ENCODE measurements around the gene OBSCN. TPM values are rescaled to one million over a fixed set of nuclear protein-coding genes. Genes with fewer than 3 reads are reported as not detected.
"Not testable (repeated sequence)": the region's sequence is repeated elsewhere in the genome, so short reads cannot be mapped to it uniquely, and the experiment has no call there.

The OBSCN gene
- total and polyA plus RNA-seq, 2 of the 4 experiments (the other 2 are of a cell fraction) = 4.1 to 9.5 TPM

DNA sequence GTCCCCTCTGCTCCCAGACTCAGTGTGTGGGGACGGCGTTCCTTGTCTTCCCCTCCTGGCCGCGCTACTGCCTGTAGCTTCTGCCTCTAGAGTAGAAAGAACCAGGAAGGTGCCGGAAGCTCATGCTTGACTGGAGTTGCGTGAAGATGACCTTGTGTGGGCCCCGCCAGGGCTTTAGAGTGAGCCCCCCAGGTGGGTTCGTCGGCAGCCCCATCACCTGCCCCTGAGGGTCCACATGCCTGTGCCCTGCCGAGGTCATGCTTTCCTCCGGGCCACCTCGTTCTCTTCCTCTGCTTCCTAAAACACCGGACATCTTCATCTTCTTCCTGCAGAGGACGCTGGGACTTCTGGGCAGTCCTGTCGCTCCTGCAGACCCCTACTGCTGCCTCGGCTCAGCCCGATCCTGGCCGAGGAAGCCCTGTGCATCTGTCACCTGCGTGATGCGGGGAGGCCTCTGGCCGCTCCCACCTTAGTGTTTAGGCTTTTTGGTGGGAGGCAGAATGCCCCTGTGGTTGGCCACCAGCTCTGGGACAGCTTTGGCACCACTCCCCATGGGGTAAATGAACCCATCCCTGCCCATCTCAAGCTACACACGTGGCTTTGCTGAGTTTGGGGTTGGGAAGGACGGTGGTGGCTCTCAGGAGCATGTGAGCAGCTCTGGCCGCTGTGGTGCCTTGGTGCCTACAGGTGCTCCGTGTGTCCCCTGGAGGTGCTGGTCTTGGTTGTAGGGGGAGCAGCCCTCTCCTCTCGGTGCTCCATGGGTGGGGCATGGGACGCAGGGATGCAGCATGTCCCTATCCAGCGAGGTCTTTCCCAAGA lies 12.3 kb downstream of the OBSCN start:
- Histone ChIP-seq H3K14ac (replicated peaks; ENCODE audit: low read depth, low read length) (no peak overlapping the region), H3K4me3 (ENCODE audit: insufficient read depth, low read depth, low read length) (no peak overlapping the region), H3K4me2 (ENCODE audit: low read depth, low read length) (no peak overlapping the region), H2BK120ac (ENCODE audit: low read depth, low read length) (no peak overlapping the region), H3K4ac (ENCODE audit: low read depth, low read length) (no peak overlapping the region), H2AK9ac (replicated peaks; ENCODE audit: low read depth, low read length, poor library complexity) (no peak overlapping the region), H4K91ac (ENCODE audit: insufficient read depth, low read depth, low read length) (no peak overlapping the region), H3K36me3 (ENCODE audit: control insufficient read depth, insufficient read depth, low read length) (peaks cover 52% of the 10 kb centered on the region), H4K5ac (ENCODE audit: low read depth, low read length) (no peak overlapping the region), H2BK20ac (ENCODE audit: low read depth, low read length) (no peak overlapping the region), H2BK15ac (ENCODE audit: low read depth, low read length) (no peak overlapping the region), H3K9me3 (ENCODE audit: control insufficient read depth, insufficient read depth, low read length) (peaks cover 8% of the 10 kb centered on the region), H3K18ac (ENCODE audit: low read depth, low read length) (no peak overlapping the region), H4K8ac (ENCODE audit: low read depth in 2 of 2, low read length in 2 of 2) (no peak overlapping the region), H3K27me3 (ENCODE audit: control insufficient read depth, insufficient read depth, low read length) (no peaks in the 10 kb centered on the region), H3K23ac (ENCODE audit: low read depth, low read length) (no peak overlapping the region), H3K9ac (ENCODE audit: low read depth, low read length) (no peak overlapping the region), H4K20me1 (ENCODE audit: insufficient read depth, low read length) (no peaks in the 10 kb centered on the region; the same call in 1 of the 2 replicates), H2AFZ (replicated peaks; ENCODE audit: low read length, poor library complexity) (no peak overlapping the region), H3K9me1 (ENCODE audit: insufficient read depth, low read length) (no peaks in the 10 kb centered on the region), H3K79me1 (ENCODE audit: low read depth in 1 of 2, low read length in 2 of 2) (peaks cover 4% of the 10 kb centered on the region in 2 experiments; a peak in 2 of 4 replicates), H2BK5ac (ENCODE audit: low read depth, low read length, poor library complexity, severe bottlenecking) (no peak overlapping the region), H2AK5ac (ENCODE audit: low read depth, low read length) (no peak overlapping the region), H3K4me1 (ENCODE audit: control insufficient read depth, insufficient read depth, low read length) (peaks cover 5% of the 10 kb centered on the region; the same call in 1 of the 2 replicates), H3K27ac (ENCODE audit: insufficient read depth, low read length) (no peak overlapping the region), H3K56ac (ENCODE audit: extremely low read depth, insufficient read depth, low read length) (no peak overlapping the region)
- TF ChIP-seq CEBPB (IDR thresholded peaks at IDR 0.05; ENCODE audit: low read depth, low read length) = no peak
- TF ChIP-seq MXI1 (IDR thresholded peaks at IDR 0.05; ENCODE audit: borderline replicate concordance, low read depth, low read length) = no peak
- TF ChIP-seq, protein P1, sequence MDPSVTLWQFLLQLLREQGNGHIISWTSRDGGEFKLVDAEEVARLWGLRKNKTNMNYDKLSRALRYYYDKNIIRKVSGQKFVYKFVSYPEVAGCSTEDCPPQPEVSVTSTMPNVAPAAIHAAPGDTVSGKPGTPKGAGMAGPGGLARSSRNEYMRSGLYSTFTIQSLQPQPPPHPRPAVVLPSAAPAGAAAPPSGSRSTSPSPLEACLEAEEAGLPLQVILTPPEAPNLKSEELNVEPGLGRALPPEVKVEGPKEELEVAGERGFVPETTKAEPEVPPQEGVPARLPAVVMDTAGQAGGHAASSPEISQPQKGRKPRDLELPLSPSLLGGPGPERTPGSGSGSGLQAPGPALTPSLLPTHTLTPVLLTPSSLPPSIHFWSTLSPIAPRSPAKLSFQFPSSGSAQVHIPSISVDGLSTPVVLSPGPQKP (IDR thresholded peaks at IDR 0.05; ENCODE audit: borderline replicate concordance, low read depth, low read length) = no peak
- TF ChIP-seq SMC3 (IDR thresholded peaks at IDR 0.05; ENCODE audit: low read depth, low read length) = no peak
- TF ChIP-seq FOS (IDR thresholded peaks at IDR 0.05; ENCODE audit: low read depth, low read length) = no peak
- ATAC-seq (ENCODE audit: low read depth) (no peak), DNase-seq (no peak)
- WGBS, 2 experiments (ENCODE audit: extremely low coverage in 2 of 2, insufficient read length in 1 of 2) = 100% methylated on average over 7 of the region's 28 CpGs; no CpG with 5 or more reads in 1 of the 2 experiments
- CTCF ChIA-PET = no interaction called here
- intact Hi-C loops (cut with micrococcal nuclease) = no loop called here
- POLR2A ChIA-PET (ENCODE audit: unreplicated experiment) = no interaction called here
- dilution Hi-C loops (cut with HindIII; ENCODE audit: low sequenced_read_pairs, unreplicated experiment) = no loop called here
- in situ Hi-C loops (cut with MboI; ENCODE audit: low sequenced_read_pairs) = no loop called here
- no TSS peak for BruUV-seq (replicated peaks)

DNA sequence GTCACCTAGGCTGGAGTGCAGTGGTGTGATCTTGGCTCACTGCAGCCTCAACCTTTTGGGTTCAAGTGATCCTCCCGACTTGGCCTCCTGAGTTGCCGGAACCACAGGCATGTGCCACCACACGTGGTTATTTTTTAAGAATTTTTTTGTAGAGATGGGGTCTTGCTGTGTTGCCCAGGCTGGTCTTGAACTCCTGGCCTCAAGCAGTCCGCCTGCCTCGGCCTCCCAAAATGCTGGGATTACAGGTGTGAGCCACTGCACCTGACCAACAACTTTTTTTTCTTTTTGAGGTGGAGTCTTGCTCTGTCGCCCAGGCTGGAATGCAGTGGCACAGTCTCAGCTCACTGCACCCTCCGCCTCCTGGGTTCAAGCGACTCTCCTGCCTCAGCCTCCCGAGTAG lies 13.3 kb downstream of the OBSCN start:
- H3K14ac ChIP-seq (replicated peaks; ENCODE audit: low read depth, low read length); H3K4me1 ChIP-seq (ENCODE audit: control insufficient read depth, insufficient read depth, low read length); in situ Hi-C loops (cut with MboI; ENCODE audit: low sequenced_read_pairs); H4K20me1 ChIP-seq (ENCODE audit: insufficient read depth, low read length); ATAC-seq (ENCODE audit: low read depth); H2AK9ac ChIP-seq (replicated peaks; ENCODE audit: low read depth, low read length, poor library complexity); H3K27me3 ChIP-seq (ENCODE audit: control insufficient read depth, insufficient read depth, low read length); H2BK20ac ChIP-seq (ENCODE audit: low read depth, low read length); H4K91ac ChIP-seq (ENCODE audit: insufficient read depth, low read depth, low read length); H3K9me3 ChIP-seq (ENCODE audit: control insufficient read depth, insufficient read depth, low read length); H3K4me2 ChIP-seq (ENCODE audit: low read depth, low read length); intact Hi-C loops (cut with micrococcal nuclease); H3K56ac ChIP-seq (ENCODE audit: extremely low read depth, insufficient read depth, low read length); dilution Hi-C loops (cut with HindIII; ENCODE audit: low sequenced_read_pairs, unreplicated experiment); H3K18ac ChIP-seq (ENCODE audit: low read depth, low read length); H3K27ac ChIP-seq (ENCODE audit: insufficient read depth, low read length); H3K4ac ChIP-seq (ENCODE audit: low read depth, low read length); H2BK5ac ChIP-seq (ENCODE audit: low read depth, low read length, poor library complexity, severe bottlenecking); DNase-seq; H3K9me1 ChIP-seq (ENCODE audit: insufficient read depth, low read length); H2AFZ ChIP-seq (replicated peaks; ENCODE audit: low read length, poor library complexity); H3K23ac ChIP-seq (ENCODE audit: low read depth, low read length); H3K79me1 ChIP-seq (ENCODE audit: low read depth in 1 of 2, low read length in 2 of 2); H4K5ac ChIP-seq (ENCODE audit: low read depth, low read length); H4K8ac ChIP-seq (ENCODE audit: low read depth in 2 of 2, low read length in 2 of 2); H2AK5ac ChIP-seq (ENCODE audit: low read depth, low read length); H3K9ac ChIP-seq (ENCODE audit: low read depth, low read length); BruUV-seq (replicated peaks); H2BK15ac ChIP-seq (ENCODE audit: low read depth, low read length); H2BK120ac ChIP-seq (ENCODE audit: low read depth, low read length); POLR2A ChIA-PET (ENCODE audit: unreplicated experiment); H3K4me3 ChIP-seq (ENCODE audit: insufficient read depth, low read depth, low read length): not testable (repeated sequence)
- peaks cover 56% of the 10 kb centered on the region for H3K36me3 ChIP-seq (ENCODE audit: control insufficient read depth, insufficient read depth, low read length)
- no CpG with 5 or more reads among the region's 9 CpGs for WGBS, 2 experiments (ENCODE audit: extremely low coverage in 2 of 2, insufficient read length in 1 of 2)
- CTCF ChIA-PET = interaction anchor here (0.6 kb wide), 1 partner anchor 251 kb away, joined by 3 read pairs; no protein-coding TSS in a partner anchor
